Left ventricle myocardium inferior (tissue), 1 donor: Measurements from ENCODE around the gene PACS1. TPM values are rescaled to one million over a fixed set of nuclear protein-coding genes. Genes with fewer than 3 reads are reported as not detected.

Source experiments
- DNase-seq: peaks from one replicate; pipeline ENCODE4 v3.0.0-alpha.2; 2020
- H3K27ac ChIP-seq: fragments of 200-600 bp; replicated peaks from 2 replicates; pipeline ENCODE4 v1.8.0; 2021
- H3K27me3 ChIP-seq: fragments of 200-600 bp; 2 replicates; pipeline ENCODE4 v1.8.0; 2021; ENCODE audit warnings: low read depth
- H3K36me3 ChIP-seq: fragments of 200-600 bp; 2 replicates; pipeline ENCODE4 v1.8.0; 2021
- H3K4me1 ChIP-seq: fragments of 200-600 bp; 2 replicates; pipeline ENCODE4 v1.8.0; 2021
- H3K4me3 ChIP-seq: fragments of 200-600 bp; 2 replicates; pipeline ENCODE4 v1.8.0; 2021; ENCODE audit warnings: mild to moderate bottlenecking, moderate library complexity
- H3K9me3 ChIP-seq: fragments of 200-600 bp; replicated peaks from 2 replicates; pipeline ENCODE4 v1.8.0; 2021
- CTCF ChIP-seq: fragments of 200-600 bp; IDR thresholded peaks from 2 replicates; pipeline ENCODE4 v1.8.0; 2021; ENCODE audit warnings: antibody characterized with exemption, mild to moderate bottlenecking, borderline replicate concordance
- intact Hi-C: fragments of 100-400 bp; cut with micrococcal nuclease; formaldehyde crosslinking; loops from one replicate; pipeline ENCODE4 v1.11.0; 2022
- total RNA-seq: library from RNA; stranded (reverse); fragmentation: NEBNext Ultra II Directional; extraction: Animal tissue kit (Norgen Biotek cat#: 25700); gene quantifications from one replicate; pipeline ENCODE4 v1.2.1, GENCODE V29; 2021
- donor health status: DM: no; HTN: yes; CAD: no; lungs with severe emphysema.

Gene PACS1
- total RNA-seq, 1 donor from 2014 or later = 54.9 TPM

DNA sequence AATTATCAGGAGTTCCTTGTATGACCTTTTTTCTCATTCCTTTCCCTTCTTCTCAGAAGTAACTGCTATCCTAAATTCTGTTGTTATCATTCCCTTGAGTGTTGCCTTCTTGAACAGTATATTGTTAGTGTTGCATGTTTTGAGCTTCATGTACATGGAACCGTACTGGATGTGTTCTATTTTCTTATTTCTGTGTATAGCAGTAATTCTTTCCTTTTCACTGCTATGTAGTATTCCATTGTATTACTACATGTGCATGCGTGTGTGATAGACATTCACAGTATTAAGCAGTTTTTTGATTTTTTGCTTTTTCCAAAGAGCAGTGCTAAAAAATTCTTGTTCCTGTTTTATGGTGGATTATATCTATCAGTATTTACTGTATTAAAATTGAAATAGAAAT, 108.1 kb downstream of the PACS1 start:
- intact Hi-C loops = no loop called here
- H3K4me1 ChIP-seq = peaks cover under 1% of the 10 kb centered on the region

DNA sequence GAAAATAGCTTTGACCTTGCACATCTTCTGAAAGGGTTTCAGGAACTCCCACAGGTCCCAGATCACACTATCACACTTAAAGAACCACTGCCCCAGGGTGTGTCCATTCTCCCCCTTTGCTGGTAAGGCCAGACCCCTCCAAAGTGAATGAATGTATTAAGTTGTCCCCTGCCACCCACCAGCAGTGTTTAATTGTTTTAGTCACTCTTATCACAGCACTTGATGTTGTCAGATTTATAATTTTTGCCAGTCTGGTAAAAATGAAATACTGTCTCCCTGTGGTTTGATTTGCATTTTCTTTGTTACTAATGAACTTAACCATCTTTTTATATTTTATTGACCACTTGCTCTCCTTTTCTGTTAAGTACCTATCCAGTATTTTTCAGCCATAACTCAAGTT, 108.8 kb downstream of the PACS1 start:
- Histone ChIP-seq H3K36me3 (no peaks in the 10 kb centered on the region), H3K4me3 (no peak overlapping the region), H3K4me1 (peaks cover 7% of the 10 kb centered on the region), H3K27me3 (no peaks in the 10 kb centered on the region), H3K9me3 (no peaks in the 10 kb centered on the region), H3K27ac (no peak overlapping the region)
- intact Hi-C loops = no loop called here
- no peak for DNase-seq
- no peak for TF ChIP-seq CTCF

More for the DNA sequence above, 108.1 kb downstream of the PACS1 start:
- no peaks in the 10 kb centered on the region for H3K9me3 ChIP-seq
- DNase-seq = no peak
- no peak overlapping the region for H3K27ac ChIP-seq
- TF ChIP-seq CTCF = no peak
- H3K36me3 ChIP-seq = no peaks in the 10 kb centered on the region
- no peak overlapping the region for H3K4me3 ChIP-seq
- H3K27me3 ChIP-seq = no peaks in the 10 kb centered on the region

DNA sequence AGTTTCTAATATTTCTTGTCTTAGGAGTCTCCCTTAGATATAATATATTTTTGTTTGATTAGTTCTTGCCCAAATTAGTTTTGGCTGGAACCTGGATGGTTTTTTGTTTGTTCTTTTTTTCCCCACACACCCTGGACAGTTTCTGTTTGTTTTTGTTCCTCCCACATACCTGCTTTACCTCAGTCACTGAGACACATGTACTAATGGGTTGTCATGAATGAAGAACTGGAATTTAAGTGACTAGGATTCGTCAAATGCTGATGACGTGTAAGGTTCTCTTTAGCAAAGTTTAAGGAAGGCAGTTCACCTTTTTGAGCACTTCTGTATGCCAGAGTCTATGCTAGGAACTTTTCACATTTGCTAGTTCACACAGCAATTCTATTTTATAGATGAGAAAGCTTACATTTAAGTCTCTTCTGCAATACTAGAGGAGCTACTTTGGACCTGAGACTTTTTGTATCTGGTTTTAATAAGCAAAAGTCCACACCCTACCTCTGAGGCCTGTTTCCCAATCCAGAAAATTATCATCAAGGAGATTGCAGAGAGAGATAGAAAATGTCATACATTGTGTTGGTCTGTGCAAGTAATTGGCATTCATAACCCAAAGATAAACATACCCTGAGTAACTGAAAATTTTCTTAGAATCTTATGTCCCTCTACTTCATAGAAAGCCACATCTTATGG, 111.7 kb downstream of the PACS1 start:
- no peaks in the 10 kb centered on the region for H3K36me3 ChIP-seq
- peaks cover 14% of the 10 kb centered on the region for H3K4me1 ChIP-seq
- no peak overlapping the region for H3K4me3 ChIP-seq
- no peak overlapping the region for H3K27ac ChIP-seq
- H3K9me3 ChIP-seq = no peaks in the 10 kb centered on the region
- H3K27me3 ChIP-seq = no peaks in the 10 kb centered on the region
- intact Hi-C loops = no loop called here
- no peak for TF ChIP-seq CTCF
- DNase-seq = no peak

- H3K36me3 ChIP-seq = no peaks in the 10 kb centered on the region
- TF ChIP-seq CTCF = no peak
- no peaks in the 10 kb centered on the region for H3K9me3 ChIP-seq
- H3K27ac ChIP-seq = no peak overlapping the region
- H3K27me3 ChIP-seq = no peaks in the 10 kb centered on the region
- intact Hi-C loops = no loop called here
- no peak overlapping the region for H3K4me3 ChIP-seq
- DNase-seq = no peak
- peaks cover 15% of the 10 kb centered on the region for H3K4me1 ChIP-seq
These were observed 113.5 kb downstream of the PACS1 start for GRCh38 chr11:66183494-66184048.

GRCh38 chr11:66184728-66185127, 114.7 kb downstream of the PACS1 start:
- Histone ChIP-seq H3K9me3 (no peaks in the 10 kb centered on the region), H3K36me3 (no peaks in the 10 kb centered on the region), H3K4me3 (no peak overlapping the region), H3K27ac (no peak overlapping the region), H3K27me3 (no peaks in the 10 kb centered on the region), H3K4me1 (peaks cover 15% of the 10 kb centered on the region)
- TF ChIP-seq CTCF = no peak
- intact Hi-C loops = no loop called here
- DNase-seq = no peak
